ENCODE measurements around the gene PSMA5.
"Not testable (repeated sequence)": the region's sequence is repeated elsewhere in the genome, so short reads cannot be mapped to it uniquely, and the experiment has no call there.

The PSMA5 gene

DNA sequence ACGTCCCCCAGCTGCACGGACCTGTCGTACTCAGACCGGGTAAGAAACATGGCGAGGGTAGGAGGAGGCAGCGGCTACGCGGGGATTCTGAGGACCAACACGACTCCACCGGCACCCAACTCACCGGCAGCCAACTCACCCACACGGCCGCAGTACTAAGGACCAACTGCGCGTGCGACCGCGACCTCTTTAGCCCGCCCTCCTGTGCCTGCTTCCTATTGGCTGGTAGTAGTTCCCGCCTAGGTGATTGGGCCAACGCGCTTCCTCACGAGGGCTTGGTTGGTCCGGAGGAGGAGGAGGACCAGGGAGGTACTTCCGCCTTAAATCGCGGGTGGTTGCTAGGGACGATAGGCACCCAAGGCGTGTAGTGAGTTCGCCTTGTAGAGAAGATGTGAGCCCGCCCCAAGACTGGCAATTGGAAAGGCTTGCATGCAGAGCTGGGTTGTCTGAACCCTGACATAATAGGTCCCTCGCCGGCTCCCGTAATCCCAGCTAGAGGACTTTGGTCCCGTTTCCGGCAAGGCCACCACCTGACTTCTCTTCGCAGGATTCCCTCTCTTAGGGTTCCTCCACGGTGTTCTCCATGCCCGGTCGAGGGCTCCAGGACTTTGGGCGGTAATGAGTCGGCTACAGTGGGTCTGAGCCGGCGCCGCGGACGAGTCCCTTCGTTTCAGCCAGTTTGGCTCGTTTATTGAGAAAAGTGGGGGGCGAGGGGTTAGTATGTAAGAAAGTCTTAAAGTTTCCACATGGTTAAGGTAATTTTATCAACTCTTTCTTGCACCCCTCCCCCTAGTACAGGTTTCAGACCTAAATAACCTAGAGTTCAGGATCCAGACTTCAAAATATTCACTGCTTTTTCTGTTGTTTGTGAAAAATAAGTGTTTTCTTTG, at the start of gene PSMA5:
TSS of gene PSMA5 (minus strand) at position 168 of the 890 bp plus-strand sequence. CDS start at position 50, 118 bp downstream.
- DNase-seq = peak; percentile 29

DNA sequence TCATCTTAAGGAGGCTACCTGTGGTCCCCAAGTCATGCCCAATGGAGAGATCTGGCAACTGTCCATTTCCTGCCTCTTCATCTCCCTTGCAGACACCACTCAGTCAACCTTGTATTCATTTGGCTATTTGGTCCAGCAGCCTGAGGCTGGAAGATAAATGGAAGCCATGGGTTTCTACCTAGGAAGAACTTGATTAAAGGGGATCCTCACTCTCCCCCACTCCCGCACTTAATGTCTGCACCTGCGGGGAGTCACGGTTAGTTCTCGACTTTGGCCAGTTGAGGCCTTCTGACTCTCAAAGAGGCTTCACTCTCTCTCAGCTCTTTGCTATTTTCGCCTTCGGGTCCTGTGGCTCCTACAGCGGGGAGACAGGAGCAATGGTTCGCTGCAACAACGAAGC, 49.0 kb upstream of the PSMA5 start:
- DNase-seq = no peak

DNA sequence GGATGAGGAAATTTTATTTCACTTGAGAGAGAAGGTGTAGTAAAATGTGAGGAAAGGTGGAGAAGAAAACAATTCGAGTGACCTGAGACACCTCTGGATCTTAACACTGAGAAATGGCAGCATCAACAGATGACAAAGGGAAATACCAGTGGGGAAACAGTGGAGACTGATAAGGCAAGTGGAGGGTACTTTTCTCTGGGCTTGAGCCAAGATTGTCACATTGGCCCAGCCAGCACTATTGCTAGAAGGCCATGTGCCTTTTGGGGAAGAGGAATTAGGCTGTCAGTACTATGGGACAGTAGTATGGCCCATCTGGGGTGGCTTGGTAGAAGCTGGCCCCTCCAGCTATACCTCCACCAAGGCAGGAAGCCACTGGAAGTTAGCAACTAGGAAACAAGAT, 48.4 kb upstream of the PSMA5 start:
- DNase-seq = no peak

DNA sequence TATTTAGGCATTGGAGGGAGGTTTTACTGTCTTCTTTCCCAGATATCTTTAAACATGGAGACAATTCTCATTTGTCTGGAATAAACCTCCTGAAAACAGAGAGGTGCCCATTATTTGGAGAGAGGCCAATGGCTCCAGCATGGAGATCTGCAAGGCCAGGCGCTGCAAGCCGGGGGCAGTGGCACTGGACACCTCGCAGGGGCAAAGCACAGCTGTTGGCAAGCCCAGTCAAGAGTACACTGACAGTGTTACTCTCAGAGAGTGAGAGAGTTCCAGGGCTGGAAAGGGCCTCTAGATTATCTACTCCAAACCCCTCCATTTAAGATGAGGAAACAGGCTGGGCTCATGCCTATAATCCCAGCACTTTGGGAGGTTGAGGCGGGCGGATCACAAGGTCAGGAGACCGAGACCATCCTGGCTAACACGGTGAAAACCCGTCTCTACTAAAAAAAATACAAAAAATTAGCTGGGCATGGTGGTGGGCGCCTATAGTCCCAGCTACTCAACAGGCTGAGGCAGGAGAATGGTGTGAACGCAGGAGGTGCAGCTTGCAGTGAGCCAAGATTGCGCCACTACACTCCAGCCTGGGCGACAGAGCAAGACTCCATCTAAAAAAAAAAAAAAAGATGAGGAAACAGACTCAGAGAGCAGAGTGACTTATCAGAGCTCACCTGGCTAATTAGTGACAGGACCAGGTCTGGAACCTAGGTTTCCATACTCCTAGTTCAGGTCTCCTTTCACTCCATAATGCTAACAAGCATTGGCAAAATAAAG, 47.2 kb upstream of the PSMA5 start:
- not testable (repeated sequence) for DNase-seq

DNA sequence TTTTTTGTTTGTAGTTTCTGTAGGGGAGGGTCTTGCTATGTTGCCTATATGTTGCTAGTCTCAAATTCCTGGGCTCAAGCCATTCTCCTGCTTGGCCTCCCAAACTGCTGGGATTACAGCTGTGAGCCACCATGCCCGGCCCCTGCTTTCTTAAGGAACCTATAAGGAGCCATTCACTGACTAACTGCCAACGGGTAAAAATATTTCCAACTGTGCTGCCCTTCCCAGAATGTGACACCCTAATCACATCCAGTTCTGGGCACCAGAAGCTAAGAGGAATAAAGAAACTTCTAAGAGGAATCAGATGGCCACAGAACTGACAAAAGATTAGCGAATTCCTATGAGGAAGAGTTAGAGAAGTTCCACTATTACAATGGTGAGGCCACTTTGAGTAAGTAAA, 46.5 kb upstream of the PSMA5 start:
- DNase-seq = no peak

DNA sequence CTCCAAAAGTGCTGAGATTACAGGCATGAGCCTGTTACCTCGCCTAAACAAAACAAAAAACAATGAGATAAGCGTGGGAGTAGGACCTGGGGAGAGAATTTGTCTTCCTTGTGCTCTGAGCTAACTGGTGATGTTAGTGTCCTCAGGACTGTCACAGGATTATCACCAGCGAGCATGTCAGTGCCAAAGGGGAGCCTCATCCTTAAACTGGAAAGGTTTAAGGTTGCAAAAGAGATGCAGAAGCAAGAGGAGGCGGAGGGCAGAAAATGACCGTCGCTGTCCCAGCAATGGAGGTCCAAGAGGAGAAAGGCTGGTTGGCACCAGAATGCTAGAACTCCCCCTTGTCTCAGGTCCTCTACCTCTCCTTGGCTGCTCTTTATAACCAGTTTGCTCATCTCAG, 44.0 kb upstream of the PSMA5 start:
- no peak for DNase-seq

DNA sequence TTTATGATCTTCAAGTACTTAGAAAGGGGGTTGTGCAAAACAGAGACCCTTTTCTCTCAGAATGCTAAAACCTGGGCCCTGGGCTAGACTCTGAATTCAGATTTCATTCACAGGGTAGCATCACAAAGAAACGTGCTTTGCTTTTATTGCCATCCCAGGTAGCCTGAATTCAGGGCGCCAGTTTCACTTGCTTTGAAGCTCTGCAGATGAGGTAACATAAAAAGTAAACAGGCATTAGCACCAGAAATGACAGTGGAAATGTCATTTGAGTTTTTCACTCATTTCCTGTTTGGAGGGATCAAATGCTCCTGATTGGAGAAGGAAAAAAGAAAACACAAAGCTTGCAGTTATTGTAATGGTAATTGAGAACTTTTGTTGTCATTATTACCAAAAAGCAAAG, 42.7 kb upstream of the PSMA5 start:
- no peak for DNase-seq

DNA sequence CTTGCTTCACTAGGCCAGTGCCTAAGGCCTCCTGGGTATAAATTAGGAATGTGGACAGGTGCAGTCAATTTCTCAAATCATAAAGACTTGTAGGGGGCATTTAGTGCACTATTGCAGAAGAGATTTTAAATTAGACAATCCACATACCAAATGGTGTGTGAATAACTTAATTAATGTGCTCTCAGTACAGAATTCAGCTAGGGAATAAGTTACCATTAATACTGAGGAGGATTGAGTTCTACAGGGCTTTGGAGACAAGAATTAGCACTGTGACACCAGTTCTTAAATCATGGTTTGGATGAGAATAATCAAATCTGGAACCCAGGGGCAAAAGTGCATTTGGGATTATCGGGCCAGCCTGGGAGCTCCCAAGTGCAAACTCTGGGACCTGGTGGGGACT, 41.8 kb upstream of the PSMA5 start:
- no peak for DNase-seq

DNA sequence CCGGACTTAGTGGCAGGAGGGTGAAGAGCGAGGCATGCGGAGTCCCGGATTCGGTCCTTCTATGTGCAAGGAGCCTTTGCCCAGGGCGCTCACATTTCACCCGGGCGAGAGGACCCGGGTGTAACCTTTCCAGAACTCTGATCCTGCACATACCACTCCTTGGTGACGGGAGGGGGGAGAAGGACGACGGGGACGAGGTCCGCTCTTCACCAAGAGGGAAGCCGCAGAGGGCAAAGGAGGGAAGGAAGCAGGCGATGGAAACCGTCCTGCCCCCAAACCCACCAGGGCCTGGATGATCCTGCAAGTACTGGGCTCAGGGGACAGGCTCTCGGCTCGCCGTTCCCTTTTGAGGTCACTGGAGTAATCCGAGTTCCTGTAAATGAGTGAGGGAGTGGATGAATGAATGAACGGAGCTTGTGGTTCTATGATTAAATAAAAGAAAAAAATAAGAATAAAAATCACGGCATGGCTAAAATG, 41.1 kb upstream of the PSMA5 start:
- DNase-seq = no peak

DNA sequence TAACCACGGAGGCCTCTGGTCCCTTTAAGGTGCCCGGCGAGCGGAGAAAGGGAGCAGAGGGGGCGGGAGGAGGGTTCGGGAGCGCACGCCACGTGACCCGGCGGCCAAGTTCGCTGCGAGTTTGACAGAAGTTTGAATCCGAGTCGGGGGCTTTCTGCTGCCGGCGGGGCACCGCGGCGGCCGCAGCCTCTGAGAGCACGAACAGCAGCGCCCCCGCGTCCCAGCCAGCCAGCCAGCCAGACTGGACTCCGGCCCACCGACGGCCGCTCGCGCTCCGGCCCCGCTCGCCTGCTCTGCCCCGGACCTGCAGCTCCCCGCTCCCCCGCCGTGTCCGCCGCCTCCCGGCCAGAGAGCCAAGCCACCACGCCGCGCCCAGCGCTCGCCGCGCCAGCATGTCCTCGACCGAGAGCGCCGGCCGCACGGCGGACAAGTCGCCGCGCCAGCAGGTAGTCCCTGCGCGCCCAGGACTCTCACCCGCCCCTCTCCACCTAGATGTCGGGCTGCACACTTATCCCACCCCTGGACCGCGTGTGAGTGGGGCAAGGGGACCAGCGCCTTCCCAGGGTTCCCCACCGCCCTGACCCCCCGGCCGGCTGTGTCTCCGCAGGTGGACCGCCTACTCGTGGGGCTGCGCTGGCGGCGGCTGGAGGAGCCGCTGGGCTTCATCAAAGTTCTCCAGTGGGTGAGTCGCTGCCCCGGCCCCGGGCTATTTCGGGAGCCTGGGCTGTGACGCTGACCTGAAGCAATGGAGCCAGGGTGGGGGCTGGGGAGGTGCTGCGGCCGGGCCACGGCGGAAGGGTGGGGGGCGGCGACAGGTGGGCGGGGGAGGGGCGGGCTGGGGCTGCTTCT, 40.4 kb upstream of the PSMA5 start, which contains the start of gene SYPL2:
TSS of gene SYPL2 (plus strand) at position 95 of the 849 bp plus-strand sequence. CDS start at position 393, 298 bp downstream.
- DNase-seq = no peak

DNA sequence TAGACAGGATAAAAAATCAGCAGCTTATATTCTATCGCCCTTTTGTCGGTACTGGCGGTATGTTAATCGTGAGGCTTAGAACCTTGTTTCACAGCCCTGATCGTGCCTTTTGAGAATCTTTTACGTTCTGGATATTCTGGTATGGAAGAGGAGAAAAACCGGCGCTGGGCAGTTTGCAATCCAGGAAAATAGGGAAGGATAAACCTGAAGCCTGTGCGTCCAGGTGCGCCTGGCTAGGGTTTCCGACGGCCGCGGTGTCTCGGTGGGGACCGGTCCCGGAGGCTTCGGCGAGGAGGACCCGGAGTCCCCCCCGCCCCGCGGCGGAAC, 39.8 kb upstream of the PSMA5 start:
- no peak for DNase-seq

DNA sequence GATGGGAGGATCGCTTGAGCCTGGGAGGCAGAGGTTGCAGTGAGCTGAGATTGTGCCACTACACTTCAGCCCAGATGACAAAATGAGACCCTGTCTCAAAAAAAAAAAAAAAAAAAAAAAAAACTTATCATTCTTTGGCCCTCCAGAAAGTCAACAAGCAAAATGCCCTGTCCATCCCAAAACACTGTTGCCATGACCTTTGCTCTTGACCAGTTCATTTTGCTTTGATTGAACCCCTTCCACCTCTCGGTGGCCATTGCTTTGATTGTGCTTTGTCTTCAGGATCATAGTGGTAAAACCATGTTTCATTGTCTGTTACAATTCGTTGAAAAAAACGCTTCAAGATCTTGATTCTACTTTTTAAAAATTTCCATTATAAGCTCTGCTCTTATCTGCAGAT, 31.6 kb upstream of the PSMA5 start:
- DNase-seq = no peak

DNA sequence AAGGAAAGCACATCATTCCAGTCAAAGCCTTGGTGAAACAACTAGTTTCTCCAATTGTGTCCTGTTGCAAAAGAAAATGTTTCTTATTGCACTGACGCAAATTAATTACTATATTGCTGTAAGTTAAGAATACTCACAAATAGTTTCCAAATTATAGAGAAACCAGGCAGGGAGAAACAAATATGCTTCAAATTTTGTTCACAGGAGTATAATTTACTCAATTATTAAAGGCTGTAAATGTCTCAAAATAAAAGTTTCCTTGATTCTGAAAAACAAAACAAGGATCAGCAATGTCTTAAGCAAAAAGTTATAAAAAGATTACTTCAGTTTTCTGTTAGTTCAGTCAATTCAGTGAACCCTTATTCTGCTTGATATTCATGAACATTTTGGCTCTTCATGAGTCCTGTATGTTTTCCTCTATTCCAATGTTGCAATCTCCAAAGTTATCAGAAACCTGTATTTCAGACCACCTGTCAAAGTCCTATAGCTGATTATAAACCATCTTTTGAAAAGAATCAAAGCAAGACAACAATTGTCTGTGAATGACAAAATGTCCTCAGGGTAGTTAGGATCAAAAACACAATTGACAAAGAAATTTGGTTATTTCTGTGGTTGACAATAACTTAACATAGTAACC, 28.4 kb upstream of the PSMA5 start:
- no peak for DNase-seq

DNA sequence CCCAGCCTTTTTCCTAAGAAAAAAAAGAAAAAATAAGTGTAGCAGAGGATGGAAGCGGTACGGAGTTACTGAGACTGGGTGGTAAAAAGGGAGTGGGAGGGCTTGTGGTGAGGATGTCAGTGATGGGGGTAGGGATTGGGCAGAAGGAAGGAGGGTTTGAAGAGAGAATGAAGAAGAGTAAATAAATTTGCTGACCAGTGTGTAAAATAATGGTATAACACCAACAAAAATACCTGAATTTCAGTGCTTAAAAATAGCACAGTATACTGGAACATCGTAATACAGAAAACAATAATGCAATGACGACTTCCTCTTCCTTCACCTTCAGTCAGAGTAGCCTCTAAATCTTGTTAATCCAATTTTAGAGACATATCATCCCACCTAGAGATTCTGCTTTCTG, 21.3 kb upstream of the PSMA5 start:
- no peak for DNase-seq

DNA sequence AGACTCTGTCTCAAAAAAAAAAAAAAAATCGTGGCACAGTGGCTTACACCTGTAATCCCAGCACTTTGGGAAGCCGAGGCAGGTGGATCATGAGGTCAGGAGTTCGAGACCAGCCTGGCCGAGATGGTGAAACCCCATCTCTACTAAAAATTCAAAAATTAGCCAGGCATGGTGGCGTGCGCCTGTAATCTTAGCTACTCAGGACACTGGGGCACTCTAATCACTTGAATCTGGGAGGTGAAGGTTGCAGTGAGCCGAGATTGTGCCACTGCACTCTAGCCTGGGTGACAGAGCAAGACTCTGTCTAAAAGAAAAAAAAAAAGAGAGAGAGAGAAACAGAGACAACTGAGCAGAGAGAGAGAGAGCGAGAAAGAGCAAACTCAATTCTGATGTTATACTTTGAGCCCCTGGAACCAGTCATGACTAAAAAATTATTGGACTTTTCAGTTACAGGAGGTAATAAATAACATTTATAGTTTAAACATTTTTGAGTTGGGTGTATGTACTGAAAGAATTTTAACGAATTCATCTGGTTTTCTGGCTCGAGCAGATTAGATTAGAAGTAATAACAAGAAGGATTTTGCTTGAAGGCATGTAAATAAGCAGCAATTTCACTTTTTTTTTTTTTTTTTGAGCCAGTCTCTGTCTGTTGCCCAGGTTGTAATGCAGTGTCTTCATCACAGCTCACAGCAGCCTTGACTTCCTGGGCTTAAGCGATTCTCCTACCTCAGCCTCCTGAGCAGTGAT, 19.9 kb upstream of the PSMA5 start:
- DNase-seq = not testable (repeated sequence)

DNA sequence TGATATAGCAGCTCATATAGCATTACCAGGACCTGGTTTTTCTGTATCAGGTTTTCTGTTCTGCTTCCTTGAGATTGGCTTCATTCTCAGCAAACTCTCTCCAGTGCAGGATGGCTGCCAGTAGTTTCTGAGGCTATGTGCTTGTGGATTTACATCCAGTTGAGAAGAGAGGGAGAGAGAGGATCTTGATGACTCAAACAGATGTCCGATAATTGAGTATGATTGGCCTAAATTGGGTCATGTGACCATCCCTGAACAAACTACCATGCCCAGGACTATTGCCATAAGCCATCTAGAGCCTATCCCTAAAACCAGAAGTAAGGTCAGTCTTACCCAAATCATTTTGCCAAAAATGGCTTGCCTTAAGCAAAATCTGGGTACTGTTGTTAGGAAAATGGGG, 18.1 kb upstream of the PSMA5 start:
- DNase-seq = no peak

DNA sequence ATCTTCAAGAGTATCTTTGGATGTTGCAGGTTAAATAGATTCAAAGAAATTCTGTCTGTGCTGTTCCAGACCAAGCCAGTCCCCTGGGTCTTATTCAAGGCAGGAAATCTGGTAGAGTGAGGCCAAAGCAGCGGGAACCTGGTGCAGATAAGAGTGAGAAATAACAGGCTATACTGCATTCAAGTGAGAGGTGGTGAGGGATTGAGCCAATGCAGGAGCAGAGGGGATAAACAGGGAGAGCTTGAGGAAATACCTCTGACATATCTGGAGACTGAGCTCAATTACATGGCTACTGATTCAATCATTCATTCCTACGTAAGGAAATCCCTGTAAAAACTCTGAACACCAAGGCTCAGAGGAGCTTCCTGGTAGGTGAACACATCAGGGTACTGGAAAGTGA, 17.2 kb upstream of the PSMA5 start:
- DNase-seq = no peak

DNA sequence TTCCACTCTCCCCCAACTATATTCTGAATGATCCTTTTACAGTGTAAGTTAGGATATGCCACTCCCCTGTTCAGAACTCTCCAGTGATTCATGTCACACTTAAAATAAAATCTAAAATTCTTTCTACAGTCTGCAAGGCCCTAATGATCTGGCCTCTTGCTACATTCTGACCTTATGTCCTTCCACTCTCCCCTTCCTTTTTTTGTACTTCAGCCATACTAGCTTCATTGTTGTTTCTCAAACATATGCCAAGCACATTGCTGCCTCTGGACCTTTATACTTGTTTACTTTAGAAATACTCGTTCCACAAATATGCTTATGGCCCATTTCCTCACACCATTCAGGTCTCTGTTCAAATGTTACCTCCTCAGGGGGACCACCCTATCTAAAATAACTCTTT, 14.8 kb upstream of the PSMA5 start:
- DNase-seq = no peak

DNA sequence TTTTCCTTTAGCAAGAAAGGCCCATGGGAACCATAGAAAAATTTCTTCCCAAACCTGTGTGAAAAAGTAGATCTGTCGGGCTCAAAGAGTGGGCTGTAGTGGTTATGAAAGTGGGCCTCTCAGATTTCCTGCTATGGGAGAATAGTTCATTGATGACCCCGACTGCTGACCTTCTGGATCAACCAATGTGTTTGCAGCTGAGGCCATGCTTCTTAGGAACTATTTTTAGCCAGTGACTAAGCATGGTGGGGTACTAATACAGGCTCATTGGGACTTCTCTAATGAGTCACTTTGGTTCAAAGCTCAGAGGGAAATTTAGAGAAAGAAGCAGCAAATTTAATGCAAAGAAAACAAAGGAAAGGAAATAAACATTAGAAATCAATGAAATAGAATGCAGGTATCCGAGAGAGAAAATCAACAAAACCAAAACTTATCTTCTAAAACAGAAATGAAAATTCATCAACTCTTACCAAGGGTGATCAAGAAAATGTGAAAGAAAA, 12.6 kb upstream of the PSMA5 start:
- no peak for DNase-seq

DNA sequence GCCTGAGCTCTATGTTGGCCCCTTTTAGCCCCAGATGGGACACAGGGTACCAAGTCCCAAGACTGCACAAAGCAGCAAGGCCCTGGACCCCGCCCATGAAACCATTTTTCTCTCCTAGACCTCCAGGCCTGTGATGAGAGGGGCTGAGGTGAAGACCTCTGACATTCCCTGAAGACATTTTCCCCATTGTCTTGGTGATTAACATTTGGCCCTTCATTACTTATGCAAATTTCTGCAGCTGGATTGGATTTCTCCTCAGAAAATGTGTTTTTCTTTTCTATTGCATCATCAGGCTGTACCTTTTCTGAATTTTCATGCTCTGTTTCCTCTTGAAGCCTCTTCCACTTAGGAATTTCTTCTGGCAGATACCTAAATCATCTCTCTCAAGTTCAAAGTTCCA, 8.2 kb upstream of the PSMA5 start:
- DNase-seq = no peak

DNA sequence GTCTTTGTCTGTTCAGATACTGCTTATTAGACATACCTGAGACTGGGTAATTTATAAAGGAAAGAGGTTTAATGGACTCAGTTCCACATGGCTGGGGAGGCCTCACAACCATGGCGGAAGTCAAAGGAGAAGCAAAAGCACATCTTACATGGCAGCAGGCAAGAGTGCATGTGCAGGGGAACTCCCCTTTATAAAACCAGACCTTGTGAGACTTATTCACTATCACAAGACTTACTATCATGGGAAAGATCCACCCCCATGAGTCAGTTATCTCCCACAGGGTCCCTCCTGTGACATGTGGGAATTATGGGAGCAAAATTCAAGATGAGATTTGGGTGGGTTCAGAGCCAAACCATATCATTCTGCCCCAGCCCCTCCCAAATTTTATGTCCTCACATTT, 7.1 kb upstream of the PSMA5 start:
- no peak for DNase-seq

DNA sequence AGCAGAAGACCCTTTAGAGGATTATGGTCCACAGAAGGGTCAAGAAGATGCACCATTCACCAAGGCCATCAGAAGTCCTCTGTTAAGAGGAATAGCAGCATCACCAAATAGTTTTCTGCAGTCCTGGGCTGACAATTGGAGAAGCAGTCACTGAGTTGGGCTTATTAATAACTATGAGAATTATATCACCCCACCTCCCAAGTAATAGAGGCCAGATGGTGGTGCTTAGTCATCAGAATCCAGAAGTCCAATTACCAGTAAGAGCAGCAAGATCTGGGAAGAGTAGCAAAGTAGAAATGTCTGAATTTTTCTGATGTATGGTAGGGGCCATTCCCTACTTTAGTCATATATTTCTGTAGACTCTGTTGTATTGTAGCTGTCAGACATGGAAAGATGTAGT, 6.1 kb upstream of the PSMA5 start:
- no peak for DNase-seq
